ENCODE results near the gene FOXJ3.
"Not testable (repeated sequence)": the region's sequence is repeated elsewhere in the genome, so short reads cannot be mapped to it uniquely, and the experiment has no call there.

The FOXJ3 gene

GRCh38 chr1:42239555-42239954, 95.5 kb downstream of the FOXJ3 start:
- no peak for DNase-seq

DNA sequence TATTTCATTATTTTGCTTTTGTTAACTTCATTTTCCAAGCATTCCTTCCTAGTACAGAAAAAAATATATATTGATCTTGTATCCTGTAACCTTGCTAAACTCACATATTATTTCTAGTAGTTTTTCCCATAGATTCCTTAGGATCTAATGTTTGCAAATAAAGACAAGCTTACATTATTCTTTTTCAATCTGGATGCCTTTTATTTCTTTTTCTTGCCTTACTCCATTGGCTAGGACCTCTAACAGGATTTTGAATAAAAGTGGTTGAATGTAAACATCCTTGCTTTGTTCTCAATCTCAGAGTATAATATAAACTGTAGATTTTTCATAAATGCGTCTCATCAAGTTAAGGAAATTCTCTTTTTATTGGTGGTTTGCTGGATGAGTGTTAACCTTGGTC, 96.0 kb downstream of the FOXJ3 start:
- DNase-seq: no peak

- no peak for DNase-seq
Observed at GRCh38 chr1:42231253-42231652, 103.8 kb downstream of the FOXJ3 start.

- no peak for DNase-seq
Observed at GRCh38 chr1:42228938-42229337, 106.1 kb downstream of the FOXJ3 start.

DNA sequence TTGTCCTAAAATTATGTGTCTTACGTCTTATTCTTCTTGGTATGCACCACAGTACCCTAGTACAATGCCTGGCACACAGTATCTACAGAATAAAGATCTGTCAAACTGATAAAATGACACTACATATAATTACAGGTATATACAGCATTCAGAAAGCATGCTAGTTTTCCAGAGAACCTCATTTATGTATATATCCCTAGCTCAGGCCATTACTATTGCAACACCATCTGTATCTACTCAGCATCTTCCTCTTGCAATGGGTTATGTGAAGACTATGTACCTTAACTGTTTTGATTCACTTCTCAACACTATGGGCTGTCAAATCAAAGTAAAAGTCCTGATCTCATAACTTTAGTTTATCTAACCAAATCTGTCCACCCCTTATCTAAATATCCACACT, 112.0 kb downstream of the FOXJ3 start:
- no peak for DNase-seq

- no peak for DNase-seq
Observed at GRCh38 chr1:42221952-42222606, 113.0 kb downstream of the FOXJ3 start.

GRCh38 chr1:42221456-42221855, 113.6 kb downstream of the FOXJ3 start:
- no peak for DNase-seq

DNA sequence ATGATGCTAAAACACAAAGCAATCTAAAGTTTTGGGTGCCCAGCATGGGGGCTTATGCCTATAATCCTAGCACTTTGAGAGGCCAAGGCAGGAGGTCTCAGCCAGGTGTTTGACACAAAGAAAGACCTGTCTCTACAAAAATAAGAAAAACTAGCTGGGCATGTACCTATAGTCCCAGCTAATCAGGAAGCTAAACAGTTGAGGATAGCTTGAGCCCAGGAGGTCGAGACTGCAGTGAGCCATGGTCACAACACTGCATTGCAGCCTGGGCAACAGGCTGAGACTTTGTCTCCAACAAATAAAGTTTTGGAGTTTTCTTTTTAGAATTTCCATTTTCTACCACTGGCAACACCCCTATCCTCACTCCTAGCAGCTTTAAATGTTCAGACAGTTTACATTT, 115.4 kb downstream of the FOXJ3 start:
- DNase-seq: no peak

DNA sequence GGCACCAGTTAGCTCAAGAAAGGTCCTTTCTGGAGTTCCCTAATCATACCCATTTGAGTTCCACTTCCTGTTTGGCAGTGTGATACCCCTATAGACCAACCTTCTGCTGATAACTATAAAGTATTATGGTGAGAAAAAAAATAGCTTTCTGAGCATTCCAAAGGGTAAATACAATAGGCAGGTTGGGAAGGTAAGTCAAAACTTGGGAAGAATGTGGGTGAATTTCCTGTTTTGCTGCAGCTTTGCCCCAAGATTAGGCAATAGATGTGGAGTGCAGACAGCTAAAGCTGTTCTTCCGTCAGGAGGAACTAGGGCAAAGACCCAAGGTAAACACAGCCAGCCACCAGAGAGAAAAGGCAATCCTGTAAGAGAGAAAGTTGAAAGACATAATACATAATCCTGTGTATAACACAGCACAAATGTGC, 120.6 kb downstream of the FOXJ3 start:
- DNase-seq: no peak

GRCh38 chr1:42211224-42211623, 123.8 kb downstream of the FOXJ3 start:
- DNase-seq: no peak

DNA sequence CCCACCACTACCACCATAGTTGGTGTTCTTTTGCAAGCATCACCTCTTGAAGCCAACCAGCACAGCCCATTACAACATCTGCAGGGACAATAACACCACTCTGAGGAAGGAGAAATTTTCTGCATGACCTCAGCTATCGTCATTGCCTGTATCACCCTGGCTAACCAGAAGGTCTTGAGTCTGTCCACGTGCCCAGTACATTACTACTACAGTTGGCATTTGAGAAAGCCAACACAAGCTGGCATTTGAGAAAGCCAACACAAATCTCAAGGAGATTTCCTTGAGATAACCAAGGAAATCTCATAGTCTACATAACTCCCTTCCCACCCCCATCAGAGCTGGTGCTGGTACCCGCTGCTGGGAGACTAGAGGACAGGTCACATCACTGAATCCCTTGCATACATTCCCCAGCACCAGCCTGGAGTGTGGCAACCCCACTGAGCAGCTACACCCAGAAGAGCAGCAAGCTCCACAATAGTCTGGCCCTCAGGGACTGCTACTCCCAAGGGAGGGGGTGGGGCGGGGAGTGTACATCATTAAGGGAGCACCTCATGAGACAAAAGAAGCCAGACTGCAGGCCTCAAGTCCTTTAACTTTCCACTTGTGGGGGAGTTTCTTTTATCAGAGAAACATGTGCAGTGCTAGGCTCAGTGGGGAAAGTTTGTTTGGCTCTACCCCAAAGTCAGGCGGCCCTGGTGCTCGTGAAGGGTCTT, 124.5 kb downstream of the FOXJ3 start:
- no peak for DNase-seq

- no peak for DNase-seq
Observed at GRCh38 chr1:42209526-42210251, 125.3 kb downstream of the FOXJ3 start.

- DNase-seq: not testable (repeated sequence)
Observed at GRCh38 chr1:42206930-42207329, 128.1 kb downstream of the FOXJ3 start.

GRCh38 chr1:42206164-42206563, 128.9 kb downstream of the FOXJ3 start:
- no peak for DNase-seq

GRCh38 chr1:42201986-42202385, 133.0 kb downstream of the FOXJ3 start:
- no peak for DNase-seq

GRCh38 chr1:42198251-42198650, 136.8 kb downstream of the FOXJ3 start:
- DNase-seq: no peak

- no peak for DNase-seq
Observed at GRCh38 chr1:42195841-42196240, 139.2 kb downstream of the FOXJ3 start.

GRCh38 chr1:42192106-42192505, 142.9 kb downstream of the FOXJ3 start:
- no peak for DNase-seq

DNA sequence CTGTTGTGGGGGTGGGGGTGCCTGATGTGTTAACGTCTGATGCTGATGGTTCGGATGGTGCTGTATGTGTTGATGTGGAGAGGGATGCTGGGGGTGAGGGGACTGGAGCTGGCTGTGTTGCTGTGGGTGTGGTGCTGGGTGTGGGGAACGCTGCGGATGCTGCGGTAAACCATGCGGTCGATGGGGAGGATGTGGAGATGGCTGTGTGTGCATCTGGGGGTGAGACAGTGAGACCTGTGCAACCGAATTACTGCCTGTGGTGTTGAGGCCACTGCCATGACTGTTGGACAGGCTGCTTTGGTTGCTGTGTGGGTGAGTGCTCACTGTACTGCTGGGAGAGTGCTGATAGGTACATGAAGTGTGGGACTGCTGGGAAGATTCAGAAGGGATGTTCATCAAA, 143.7 kb downstream of the FOXJ3 start:
- DNase-seq: no peak

GRCh38 chr1:42189931-42190853, 144.8 kb downstream of the FOXJ3 start:
- no peak for DNase-seq

GRCh38 chr1:42186152-42186551, 148.9 kb downstream of the FOXJ3 start:
- no peak for DNase-seq

DNA sequence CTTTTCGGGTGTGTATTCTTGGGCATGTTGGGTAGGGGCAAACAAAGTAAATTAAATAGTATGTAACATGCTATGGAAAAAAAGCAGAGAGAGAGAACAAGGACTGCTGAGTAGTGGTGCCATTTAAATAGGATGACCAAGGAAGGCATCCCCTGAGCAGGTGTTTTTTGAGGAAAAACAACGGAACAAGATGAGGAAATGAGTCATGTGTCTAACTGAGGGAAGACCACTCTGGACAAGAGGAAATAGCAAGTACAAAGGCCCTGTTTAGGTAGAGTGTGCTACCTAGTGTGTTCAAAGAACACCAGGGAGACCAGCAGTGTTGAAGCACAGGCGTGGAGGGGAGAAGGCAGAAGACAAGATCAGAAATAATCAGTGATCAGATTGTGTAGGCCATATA, 150.4 kb downstream of the FOXJ3 start:
- no peak for DNase-seq

DNA sequence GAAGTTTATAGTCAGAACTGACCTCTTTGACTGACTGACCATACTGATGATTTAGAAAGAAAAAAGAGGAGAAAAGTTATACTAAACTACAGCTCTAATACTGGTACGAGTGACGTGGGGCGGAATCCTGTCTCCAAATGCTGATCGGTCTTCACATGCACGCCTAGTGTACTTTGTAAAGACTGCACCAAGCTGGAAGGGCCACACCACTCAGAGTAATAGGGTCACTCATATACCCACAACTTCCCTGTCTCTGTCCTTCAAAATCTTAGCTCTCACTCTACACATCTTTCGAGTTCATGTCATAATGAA, 151.1 kb downstream of the FOXJ3 start:
- DNase-seq: no peak

Measured in amniotic stem cell (primary cell).